ENCODE data around the gene USP44.
"Not testable (repeated sequence)": the region's sequence is repeated elsewhere in the genome, so short reads cannot be mapped to it uniquely, and the experiment has no call there.

The USP44 gene

GRCh38 chr12:95551305-95551704, at the start of gene USP44:
TSS of gene USP44 (minus strand) at chr12:95551476. CDS start at chr12:95534256, 17,220 bp downstream.
- no peak for DNase-seq (ENCODE audit: low spot score)

GRCh38 chr12:95600567-95600966, 49.3 kb upstream of the USP44 start:
- no peak for DNase-seq (ENCODE audit: low spot score)

DNA sequence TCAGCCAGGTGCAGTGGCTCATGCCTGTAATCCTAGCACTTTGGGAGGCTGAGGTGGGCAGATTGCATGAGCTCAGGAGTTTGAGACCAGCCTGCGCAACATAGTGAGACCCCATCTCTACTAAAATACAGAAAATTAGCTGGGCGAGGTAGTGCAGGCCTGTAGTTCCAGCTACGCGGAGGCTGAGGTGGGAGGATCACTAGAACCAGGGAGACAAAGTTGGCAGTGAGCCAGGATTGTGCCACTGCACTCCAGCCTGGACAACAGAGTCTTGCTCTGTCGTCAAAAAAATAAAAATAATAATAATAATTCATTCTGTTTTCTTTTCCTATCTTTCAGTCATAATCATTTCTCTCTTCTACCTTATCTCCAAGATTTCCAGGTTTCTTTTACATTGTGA, 48.6 kb upstream of the USP44 start:
- no peak for DNase-seq (ENCODE audit: low spot score)

- DNase-seq (ENCODE audit: low spot score) = no peak
These were observed 42.9 kb upstream of the USP44 start for GRCh38 chr12:95594136-95594535.

DNA sequence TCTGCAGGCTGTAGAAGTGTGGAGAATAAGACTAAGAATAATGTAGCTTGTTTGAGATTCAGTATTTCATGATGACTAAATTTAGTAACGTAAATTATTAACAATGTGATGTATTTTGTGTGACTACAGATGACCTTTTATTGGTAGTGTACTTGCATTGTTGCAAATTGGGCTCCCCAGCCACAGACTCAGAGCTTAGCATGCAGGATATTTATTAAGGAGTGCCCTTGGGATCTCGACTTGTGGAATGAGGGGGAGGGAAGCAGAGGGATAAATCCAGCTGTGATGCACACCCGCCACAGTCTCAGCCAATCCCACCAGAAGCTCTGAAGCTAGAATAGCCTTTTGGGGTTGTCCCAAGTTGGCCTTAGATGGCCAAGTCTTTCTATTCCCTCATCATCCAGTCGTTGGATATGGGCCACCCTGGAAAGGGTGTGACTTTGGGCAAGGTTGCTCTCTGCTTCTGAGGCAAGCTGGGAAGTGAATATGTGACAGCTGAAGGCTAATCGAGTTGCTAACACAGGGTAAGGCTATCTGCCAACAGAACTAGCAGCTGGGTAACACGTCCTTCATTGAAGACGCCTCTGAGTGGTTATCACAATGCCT, 42.1 kb upstream of the USP44 start:
- no peak for DNase-seq (ENCODE audit: low spot score)

DNA sequence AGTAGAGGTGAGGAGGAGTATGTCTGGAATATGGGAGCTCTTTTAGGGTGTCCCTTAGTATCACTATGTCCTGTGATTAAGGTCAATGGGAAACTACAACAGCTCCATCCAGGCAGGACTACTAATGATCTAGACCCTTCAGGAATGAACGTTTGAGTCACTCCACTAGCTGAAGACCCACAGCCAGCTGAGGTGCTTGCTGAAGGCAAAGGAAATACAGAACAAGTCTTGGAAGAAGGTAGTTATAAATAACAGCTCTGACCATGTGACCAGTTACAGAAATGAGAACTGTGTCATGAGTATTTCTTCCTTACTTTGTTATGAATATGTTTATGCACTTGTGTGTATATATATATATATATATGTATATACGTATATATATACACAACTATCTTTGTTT, 40.5 kb upstream of the USP44 start:
- DNase-seq (ENCODE audit: low spot score) = no peak

GRCh38 chr12:95590775-95591174, 39.5 kb upstream of the USP44 start:
- no peak for DNase-seq (ENCODE audit: low spot score)

DNA sequence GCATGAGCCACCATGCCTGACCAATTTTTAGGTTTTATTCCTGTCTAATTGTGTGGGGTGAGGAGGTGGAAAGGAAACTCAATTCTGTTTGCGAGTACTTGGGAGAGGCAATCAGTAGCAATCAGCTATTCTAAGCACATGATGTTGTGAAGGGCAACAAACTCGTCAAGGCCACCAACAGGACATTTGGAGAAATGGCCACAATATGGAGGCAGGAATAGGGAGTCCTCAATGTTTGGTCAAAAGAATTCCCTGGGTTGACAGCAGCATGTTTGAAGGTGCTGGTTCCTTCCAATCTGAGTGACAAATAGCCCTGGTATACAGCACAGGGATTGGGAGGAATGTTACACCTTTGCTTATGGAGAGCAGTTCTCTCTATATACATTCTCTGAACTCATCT, 32.7 kb upstream of the USP44 start:
- DNase-seq (ENCODE audit: low spot score) = no peak

DNA sequence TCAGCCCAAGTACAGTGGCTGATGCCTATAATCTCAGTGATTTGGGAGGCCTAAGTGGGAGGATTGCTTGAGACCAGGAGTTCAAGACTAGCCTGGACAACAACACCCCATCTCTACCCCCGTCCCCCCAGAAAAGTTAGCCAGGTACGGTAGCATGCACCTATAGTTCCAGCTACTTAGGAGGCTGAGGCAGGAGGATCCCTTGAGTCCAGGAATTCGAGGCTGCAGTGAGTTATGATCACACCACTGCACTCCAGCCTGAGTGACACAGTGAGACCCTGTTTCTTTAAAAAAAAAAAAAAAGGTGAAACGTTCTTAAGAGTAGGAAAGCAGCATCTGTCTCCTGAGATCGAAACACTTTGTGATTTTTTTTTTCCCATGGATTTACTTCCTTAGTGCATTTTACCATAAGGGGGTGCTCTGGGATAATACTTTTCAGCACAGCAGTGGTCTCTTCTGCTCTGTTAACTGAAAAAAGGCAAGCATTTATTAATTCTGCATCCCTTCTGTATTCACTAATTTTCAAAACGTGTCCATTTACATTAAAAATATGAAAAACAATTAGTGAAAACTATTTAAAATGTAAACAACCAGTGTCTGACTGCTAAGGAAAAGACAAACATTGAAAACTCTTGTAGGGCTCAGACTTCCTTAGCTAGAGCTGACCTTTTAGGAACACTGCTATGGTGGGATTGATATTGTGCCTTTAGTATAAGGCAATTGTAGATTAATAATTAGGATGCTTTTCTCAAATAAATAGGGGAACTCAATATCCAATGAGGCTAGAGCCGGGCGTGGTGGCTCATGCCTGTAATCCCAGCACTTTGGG, 31.2 kb upstream of the USP44 start:
- peak; percentile 42 for DNase-seq (ENCODE audit: low spot score)

DNA sequence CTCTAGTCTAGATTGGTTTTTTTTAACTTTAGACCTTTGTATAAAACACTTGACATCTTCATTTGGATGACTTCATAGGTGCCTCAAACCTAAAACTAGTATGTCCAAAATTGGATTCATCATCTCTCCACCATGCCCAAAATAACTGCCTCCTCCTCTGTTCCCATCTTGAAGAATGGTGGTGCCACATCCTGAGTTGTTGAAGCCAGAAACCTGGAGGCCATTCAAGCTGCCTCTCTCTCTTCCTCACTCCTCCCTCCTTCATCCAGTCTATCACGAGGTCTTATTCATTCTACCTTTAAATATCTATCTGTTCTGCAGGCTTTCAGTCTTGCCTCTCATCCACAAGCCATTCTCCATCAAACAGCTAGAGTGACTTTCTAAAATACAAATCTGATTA, 26.5 kb upstream of the USP44 start:
- no peak for DNase-seq (ENCODE audit: low spot score)

GRCh38 chr12:95574799-95575452, 23.6 kb upstream of the USP44 start:
- DNase-seq (ENCODE audit: low spot score) = peak; percentile 43

DNA sequence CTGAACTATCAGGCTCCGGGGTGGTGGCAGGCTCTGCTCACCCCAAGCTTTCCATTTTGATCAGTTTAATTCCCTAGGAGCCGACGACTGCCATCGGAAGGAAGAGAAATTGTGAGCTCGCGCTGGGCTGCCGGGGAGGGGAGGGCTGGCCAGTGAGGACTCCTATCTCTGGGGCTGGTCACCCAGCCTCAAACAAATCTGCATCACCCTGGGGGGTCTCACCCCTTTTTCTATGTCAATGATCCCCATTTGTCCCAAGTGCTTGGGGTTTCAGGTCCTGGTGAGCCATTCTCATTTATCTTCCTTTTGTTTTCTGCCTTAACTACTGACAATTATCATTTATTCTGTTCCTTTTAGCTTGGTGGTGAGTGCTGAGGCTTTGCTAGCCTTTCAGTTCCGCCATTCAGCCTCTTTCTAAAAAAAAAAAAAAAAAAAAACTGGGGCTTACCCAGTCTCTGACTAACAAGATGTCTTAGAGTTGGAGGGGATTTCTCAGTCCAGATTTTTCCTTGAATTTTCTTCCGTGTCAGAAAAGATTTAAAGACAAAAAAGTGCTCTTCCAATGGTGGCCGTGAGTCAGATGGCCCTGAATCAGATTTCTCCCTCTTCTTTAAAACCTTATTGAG, 22.8 kb upstream of the USP44 start:
- DNase-seq (ENCODE audit: low spot score) = no peak

DNA sequence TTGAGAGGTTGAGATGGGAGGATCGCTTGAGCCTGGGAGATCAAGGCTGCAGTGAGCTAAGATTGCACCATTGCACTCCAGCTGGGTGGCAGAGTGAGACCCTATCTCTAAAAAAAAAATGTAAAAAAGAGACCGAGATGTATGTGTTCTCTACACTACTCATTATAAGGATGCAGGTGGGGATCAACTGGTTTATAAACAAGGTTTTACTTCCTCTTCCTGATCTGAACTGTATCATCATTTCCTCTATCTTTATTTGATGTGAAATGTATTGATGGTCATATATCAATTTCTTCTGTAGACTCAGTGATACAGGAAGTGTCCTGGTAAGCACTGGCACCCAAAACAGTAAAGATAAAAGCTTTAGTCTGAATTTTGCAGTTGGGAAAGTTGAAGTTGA, 20.1 kb upstream of the USP44 start:
- DNase-seq (ENCODE audit: low spot score) = no peak

DNA sequence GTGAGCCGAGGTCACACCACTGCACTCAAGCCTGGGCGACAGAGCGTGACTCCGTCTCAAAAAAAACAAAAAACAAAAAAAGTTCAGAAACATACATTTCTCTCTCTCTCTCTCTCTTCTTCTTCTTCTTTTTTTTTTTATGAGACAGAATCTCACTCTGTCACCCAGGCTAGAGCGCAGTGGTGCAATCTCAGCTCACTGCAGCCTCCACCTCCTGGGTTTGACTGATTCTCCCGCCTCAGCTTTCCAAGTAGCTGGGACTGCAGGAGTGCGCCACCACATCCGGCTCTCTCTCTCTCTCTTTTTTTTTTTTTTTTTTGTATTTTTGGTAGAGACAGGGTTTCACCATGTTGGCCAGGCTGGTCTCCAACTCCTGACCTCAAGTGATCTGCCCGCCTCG, 16.8 kb upstream of the USP44 start:
- DNase-seq (ENCODE audit: low spot score) = not testable (repeated sequence)

DNA sequence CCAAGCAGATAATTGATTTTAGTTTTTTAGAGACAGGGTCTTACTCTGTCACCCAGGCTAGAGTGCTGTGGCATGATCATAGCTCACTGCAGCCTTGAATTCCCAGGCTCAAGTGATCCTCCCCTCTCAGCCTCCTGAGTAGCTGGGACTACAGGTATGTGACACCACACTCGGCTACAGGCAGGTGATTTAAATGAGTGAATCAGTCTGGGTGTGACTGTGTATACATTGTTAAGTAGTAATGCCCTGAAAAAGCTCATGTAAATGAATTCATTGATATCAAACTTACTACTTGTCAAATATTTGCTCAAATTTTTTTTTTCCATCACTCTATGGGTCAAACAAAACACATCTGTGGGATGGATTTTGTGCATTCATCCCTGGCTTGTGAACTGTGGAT, 6.3 kb upstream of the USP44 start:
- no peak for DNase-seq (ENCODE audit: low spot score)

GRCh38 chr12:95554532-95555071, 3.3 kb upstream of the USP44 start:
- DNase-seq (ENCODE audit: low spot score) = no peak

DNA sequence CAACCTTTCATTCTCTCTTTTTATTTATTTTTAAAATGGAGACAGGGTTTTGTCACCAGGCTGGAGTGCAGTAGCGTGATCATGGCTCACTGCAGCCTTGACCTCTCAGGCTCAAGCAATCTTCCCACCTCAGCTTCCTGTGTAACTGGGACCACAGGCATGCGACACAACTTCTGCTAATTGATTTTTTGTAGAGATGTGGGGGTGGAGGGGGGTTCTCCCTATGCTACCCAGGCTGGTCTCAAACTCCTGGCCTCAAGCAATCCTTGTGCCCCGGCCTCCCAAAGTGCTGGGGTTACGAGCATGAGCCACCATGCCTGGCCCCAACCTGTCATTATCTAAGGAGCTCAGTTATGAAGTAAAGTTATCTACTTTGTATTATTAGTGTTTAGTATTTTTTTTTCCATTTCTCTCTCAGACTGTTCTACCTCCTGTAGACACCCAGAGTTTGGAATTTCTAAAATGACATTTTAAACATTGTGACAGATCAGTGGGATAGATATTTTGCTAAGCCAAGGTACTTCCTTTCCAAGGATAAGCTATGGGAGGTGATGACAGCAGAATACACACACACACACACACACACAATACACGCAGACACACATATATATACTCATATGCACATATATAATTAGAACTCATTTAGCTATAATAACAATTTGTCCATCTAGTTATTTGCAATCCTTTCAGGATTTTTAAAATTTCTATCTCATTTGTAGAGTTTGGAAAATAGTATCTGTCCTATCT, 2.1 kb upstream of the USP44 start:
- no peak for DNase-seq (ENCODE audit: low spot score)

GRCh38 chr12:95551913-95552516, 739 bp upstream of the USP44 start:
- DNase-seq (ENCODE audit: low spot score) = no peak

DNA sequence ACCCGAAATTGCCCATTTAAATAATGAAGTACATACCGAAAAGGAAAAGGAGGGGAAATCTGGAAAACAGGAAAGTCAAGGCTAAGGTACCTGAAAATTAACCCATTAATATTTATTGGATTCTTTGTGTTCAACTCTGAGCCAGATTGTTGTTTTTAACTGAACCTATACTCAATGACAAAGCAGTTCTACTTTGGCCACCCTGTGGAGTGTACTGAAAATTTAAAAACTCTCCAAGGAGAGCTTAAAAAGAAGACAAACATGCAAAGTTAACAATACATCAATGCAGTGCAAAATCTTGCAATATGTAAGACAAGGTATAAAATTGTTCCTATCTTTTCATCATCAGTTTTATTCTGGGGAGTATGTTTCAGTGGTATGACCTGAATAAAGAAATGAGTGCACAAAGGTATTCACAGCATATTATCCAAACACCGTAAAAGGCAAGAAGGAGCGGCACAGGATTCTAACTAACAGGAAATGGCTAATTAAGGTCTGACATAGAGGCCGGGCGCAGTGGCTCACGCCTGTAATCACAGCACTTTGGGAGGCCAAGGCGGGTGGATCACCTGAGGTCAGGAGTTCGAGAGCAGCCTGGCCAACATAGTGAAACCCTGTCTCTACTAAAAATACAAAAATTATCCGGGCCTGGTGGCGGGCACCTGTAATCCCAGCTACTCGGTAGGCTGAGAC, 1.7 kb downstream of the USP44 start:
- no peak for DNase-seq (ENCODE audit: low spot score)

DNA sequence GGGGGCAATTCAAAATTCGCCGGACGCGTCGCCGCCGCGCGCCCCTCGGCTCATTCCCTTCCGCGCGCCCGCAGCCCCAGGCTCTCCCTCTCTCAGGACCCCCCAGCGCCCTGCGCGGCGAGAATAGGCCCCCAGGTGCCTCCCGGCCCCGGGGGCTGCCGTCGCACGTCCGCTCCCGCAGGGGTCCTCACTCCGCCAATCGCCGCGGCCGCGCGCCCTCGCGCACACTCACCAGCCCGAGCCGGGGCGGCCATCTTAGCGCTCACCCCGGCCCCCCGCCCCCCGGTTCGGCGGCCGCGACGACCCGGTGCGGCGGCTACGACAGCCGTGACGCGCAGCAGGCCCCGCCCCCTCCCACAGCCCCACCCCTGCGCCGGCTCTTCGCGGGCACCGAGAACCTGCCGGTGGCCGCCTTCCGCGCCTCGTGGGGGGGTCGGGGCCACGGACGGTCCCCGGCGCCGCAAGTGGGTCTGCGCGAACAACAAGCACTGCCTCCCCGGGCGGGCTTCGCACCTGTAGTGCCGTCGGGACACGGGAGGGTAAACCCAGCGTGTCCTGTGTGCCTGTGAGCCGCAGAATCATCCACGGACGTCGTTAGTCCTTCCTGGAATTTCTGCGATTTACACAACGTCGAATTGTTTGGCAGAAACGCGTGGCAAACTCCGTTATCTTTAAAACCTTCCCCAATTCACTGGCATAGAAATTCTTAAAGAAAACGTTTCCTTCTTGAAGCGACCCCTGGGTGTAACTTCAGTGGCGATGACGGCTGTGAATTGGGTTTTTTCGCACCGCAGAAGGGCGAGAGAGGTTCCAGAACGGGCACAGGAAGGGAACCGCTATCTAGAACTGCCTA, 2.5 kb downstream of the USP44 start:
- DNase-seq (ENCODE audit: low spot score) = peak; percentile 78

Measured in D341Med (cell line).